GM12801 (cell line): ENCODE results near the gene SLC49A3.

Source experiments
- CTCF ChIP-seq: IDR thresholded peaks from one replicate; pipeline ENCODE4 v1.5.1; 2011; ENCODE audit warnings: control low read depth; ENCODE audit not compliant: insufficient read length; ENCODE audit errors: extremely low read depth

Gene SLC49A3

GRCh38 chr4:655464-656151, 33.3 kb downstream of the SLC49A3 start:
- no peak for TF ChIP-seq CTCF

GRCh38 chr4:654871-655463, 34.0 kb downstream of the SLC49A3 start:
- TF ChIP-seq CTCF, result no peak

GRCh38 chr4:654503-654845, 34.5 kb downstream of the SLC49A3 start:
- TF ChIP-seq CTCF, result no peak

- no peak for TF ChIP-seq CTCF
Observed at GRCh38 chr4:653831-654502, 35.0 kb downstream of the SLC49A3 start.

GRCh38 chr4:653080-653821, 35.7 kb downstream of the SLC49A3 start:
- no peak for TF ChIP-seq CTCF

GRCh38 chr4:651884-652642, 36.9 kb downstream of the SLC49A3 start:
- no peak for TF ChIP-seq CTCF
